ENCODE data around the gene ZNF148.

ZNF148 gene

DNA sequence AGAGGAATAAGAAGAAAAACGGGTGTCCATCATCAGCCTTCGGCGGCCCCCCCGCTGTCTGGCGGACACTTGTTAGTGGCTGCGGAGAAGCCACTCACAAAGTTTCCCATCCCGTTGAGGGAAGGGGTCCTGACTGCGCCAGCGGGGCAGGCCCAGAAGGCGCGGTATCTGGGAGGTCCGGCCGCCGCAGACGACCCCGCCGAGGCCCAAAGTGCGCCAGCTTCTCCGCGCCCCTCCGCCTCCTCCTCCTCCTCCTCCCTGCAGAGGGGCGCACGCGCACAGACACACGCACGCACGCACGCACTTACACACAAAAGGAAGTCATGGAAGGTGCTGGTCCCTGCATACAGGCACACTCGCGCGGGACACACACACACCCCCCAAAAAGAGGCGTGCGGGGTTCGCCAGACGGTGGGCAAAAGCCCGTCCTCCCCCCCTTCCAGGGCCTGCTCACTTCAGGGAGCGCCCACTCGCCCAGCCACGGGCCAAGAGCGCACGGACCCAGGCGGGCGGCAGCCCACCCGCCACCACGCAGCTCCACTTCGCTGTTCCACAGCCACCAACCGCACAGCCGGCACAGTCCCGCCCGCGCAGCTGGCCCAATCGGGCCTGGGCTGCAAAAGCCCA lies 18.0 kb downstream of the ZNF148 start:
- Mint-ChIP-seq H3K36me3 (ENCODE audit: low read depth) (peaks cover 72% of the 10 kb centered on the region), H3K27me3 (ENCODE audit: low read depth, poor library complexity) (no peaks in the 10 kb centered on the region), H3K4me1 (peaks cover 15% of the 10 kb centered on the region), H3K9me3 (peaks cover 30% of the 10 kb centered on the region), H3K4me3 (no peak overlapping the region), H3K27ac (no peak overlapping the region)
- TF ChIP-seq, protein P1, sequence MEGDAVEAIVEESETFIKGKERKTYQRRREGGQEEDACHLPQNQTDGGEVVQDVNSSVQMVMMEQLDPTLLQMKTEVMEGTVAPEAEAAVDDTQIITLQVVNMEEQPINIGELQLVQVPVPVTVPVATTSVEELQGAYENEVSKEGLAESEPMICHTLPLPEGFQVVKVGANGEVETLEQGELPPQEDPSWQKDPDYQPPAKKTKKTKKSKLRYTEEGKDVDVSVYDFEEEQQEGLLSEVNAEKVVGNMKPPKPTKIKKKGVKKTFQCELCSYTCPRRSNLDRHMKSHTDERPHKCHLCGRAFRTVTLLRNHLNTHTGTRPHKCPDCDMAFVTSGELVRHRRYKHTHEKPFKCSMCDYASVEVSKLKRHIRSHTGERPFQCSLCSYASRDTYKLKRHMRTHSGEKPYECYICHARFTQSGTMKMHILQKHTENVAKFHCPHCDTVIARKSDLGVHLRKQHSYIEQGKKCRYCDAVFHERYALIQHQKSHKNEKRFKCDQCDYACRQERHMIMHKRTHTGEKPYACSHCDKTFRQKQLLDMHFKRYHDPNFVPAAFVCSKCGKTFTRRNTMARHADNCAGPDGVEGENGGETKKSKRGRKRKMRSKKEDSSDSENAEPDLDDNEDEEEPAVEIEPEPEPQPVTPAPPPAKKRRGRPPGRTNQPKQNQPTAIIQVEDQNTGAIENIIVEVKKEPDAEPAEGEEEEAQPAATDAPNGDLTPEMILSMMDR (IDR thresholded peaks at IDR 0.05) = no peak
- no peak for DNase-seq

DNA sequence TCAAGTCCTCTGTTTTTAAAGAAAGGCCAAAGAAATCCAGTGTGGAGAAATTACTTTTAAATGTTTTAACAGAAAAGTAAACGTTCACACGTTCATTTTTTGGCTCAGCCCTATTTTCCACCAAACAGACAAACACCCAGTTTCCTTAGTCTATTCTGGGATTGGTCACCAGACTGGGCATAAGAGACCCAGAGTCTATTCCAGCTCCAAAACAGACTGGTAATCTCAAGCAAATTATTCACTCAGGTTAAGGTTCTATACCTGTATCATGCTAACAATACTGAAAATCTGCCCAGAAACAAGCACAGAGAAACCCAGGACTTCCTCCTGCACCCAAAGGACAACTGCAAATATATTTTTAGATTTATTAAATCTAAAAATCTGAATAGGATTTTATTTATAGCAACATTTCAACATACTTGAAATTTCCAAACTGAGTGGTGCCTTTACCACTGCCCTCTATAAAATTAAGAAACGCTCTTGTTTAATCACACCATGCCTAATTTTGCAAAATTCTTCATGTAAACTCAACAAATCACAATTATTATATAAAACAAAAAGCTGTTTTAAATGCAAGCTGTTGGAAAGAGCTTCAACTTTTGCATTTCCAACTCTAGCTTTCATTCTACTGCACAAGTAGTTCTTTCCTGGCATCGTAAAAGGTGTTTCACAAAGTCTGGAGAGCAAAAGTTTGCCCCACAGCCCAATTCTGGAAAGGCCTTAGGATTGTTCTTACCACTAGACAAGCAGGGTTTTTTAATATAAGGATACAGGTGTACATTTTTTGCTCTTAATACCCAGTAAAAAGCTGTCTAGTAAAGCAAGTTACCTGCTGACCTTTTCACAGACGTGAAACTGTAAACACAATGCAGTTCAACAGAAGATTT lies 18.7 kb downstream of the ZNF148 start:
- peaks cover 15% of the 10 kb centered on the region for H3K4me1 Mint-ChIP-seq
- no peak overlapping the region for H3K4me3 Mint-ChIP-seq
- DNase-seq = no peak
- no peaks in the 10 kb centered on the region for H3K27me3 Mint-ChIP-seq (ENCODE audit: low read depth, poor library complexity)
- peaks cover 38% of the 10 kb centered on the region for H3K9me3 Mint-ChIP-seq
- peak overlapping the region; percentile 6 for H3K27ac Mint-ChIP-seq
- TF ChIP-seq, protein P1 (IDR thresholded peaks at IDR 0.05) = no peak
- peaks cover 74% of the 10 kb centered on the region for H3K36me3 Mint-ChIP-seq (ENCODE audit: low read depth)

DNA sequence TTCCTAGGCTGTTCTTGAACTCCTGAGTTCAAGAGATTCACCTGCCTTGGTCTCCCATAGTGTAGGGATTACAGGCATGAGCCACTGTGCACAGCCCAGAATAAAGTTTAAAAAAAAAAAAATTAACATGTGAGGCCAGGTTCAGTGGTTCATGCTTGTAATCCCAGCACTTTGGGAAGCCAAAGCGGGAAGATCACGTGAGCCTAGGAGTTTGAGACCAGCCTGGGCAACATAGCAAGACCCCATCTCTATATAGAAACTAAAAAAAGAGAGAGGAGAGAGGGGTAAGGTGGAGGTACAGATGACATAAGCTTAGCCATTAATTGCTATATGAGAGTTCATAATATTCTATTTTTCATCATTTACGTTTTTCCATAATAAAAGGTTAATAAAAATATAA lies 21.5 kb downstream of the ZNF148 start:
- no peak overlapping the region for H3K27ac Mint-ChIP-seq
- TF ChIP-seq, protein P1 (IDR thresholded peaks at IDR 0.05) = no peak
- no peaks in the 10 kb centered on the region for H3K27me3 Mint-ChIP-seq (ENCODE audit: low read depth, poor library complexity)
- peaks cover 15% of the 10 kb centered on the region for H3K4me1 Mint-ChIP-seq
- no peak for DNase-seq
- H3K36me3 Mint-ChIP-seq (ENCODE audit: low read depth) = peaks cover 73% of the 10 kb centered on the region
- no peak overlapping the region for H3K4me3 Mint-ChIP-seq
- H3K9me3 Mint-ChIP-seq = peaks cover 48% of the 10 kb centered on the region

DNA sequence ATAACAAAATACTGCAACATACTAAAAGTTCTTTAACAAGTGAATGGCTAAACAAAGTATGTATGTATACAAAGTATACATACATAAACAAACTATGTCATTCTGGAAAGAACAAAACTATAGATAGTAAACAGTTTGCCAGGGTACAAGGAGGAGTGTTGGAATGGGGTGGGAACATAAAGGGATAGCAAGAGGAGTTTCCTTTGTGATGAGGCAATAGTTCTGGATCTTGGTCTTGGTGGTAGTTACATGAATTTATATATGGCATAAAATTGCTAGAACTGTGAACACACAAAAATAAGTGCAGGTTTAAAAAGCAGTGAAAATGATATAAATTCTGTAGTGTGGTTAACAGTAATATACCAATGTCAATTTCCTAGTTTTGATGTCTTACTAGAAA lies 22.0 kb downstream of the ZNF148 start:
- Mint-ChIP-seq H3K9me3 (peaks cover 50% of the 10 kb centered on the region), H3K4me3 (no peak overlapping the region), H3K27ac (no peak overlapping the region), H3K27me3 (ENCODE audit: low read depth, poor library complexity) (peaks cover 3% of the 10 kb centered on the region), H3K36me3 (ENCODE audit: low read depth) (peaks cover 73% of the 10 kb centered on the region), H3K4me1 (peaks cover 15% of the 10 kb centered on the region)
- TF ChIP-seq, protein P1 (IDR thresholded peaks at IDR 0.05) = no peak
- DNase-seq = no peak

DNA sequence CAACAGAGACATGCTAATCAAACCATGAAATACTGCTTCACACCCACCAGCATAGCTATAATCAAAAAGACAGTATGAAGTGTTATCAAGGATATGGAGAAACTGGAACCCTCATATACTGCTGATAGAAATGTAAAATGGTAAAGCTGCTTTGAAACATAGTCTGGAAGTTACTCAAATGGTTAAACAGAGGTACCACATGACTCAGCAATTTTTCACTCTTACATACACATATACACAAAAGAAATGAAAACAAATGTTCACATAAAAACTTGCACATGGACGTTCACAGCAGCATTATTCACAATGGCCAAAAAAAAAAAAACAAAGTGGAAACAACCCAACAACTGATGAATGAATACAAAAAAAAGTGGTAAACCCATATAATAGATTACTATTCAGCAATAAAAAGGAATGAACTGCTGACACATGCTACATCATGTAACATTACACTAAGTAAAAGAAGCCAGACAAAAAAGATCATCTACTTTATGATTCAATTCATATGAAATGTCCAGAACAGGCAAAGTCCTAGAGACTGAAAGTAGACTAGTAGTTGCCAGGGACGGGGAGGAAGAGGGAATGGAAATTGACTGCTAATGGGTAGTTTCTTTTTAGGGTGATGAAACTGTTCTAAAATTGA lies 23.2 kb downstream of the ZNF148 start:
- DNase-seq = no peak
- Mint-ChIP-seq H3K36me3 (ENCODE audit: low read depth) (peaks cover 72% of the 10 kb centered on the region), H3K9me3 (peaks cover 61% of the 10 kb centered on the region), H3K4me3 (no peak overlapping the region), H3K27me3 (ENCODE audit: low read depth, poor library complexity) (peaks cover 3% of the 10 kb centered on the region), H3K27ac (no peak overlapping the region), H3K4me1 (peaks cover 10% of the 10 kb centered on the region)
- TF ChIP-seq, protein P1 (IDR thresholded peaks at IDR 0.05) = no peak
